GM19238 (cell line): ENCODE data around the gene RPUSD1.
"Not testable (repeated sequence)": the region's sequence is repeated elsewhere in the genome, so short reads cannot be mapped to it uniquely, and the experiment has no call there.

ENCODE experiments used
- DNase-seq: peaks from one replicate; pipeline ENCODE4 v3.0.0; 2011; ENCODE audit warnings: low spot score; ENCODE audit not compliant: insufficient read length

Gene RPUSD1

GRCh38 chr16:785563-786535, 2.3 kb downstream of the RPUSD1 start:
- peak; percentile 63 for DNase-seq

- DNase-seq: no peak
Measured at GRCh38 chr16:784431-784830, 3.8 kb downstream of the RPUSD1 start.

- DNase-seq: no peak
Measured at GRCh38 chr16:783404-784161, 4.6 kb downstream of the RPUSD1 start.

- DNase-seq: no peak
Measured at GRCh38 chr16:782766-783403, 5.3 kb downstream of the RPUSD1 start.

- DNase-seq: no peak
Measured at GRCh38 chr16:782258-782657, 5.9 kb downstream of the RPUSD1 start.

GRCh38 chr16:781346-782010, 6.7 kb downstream of the RPUSD1 start:
- no peak for DNase-seq

- DNase-seq: no peak
Measured at GRCh38 chr16:780296-780695, 7.9 kb downstream of the RPUSD1 start.

- DNase-seq: no peak
Measured at GRCh38 chr16:779561-779960, 8.6 kb downstream of the RPUSD1 start.

- DNase-seq: no peak
Measured at GRCh38 chr16:778909-779527, 9.2 kb downstream of the RPUSD1 start.

GRCh38 chr16:778447-778846, 9.7 kb downstream of the RPUSD1 start:
- no peak for DNase-seq

GRCh38 chr16:777826-778225, 10.4 kb downstream of the RPUSD1 start:
- DNase-seq: no peak

GRCh38 chr16:776824-777223, 11.4 kb downstream of the RPUSD1 start:
- no peak for DNase-seq

GRCh38 chr16:776298-776697, 11.9 kb downstream of the RPUSD1 start:
- DNase-seq: not testable (repeated sequence)

- no peak for DNase-seq
Measured at GRCh38 chr16:775236-775796, 12.9 kb downstream of the RPUSD1 start.

GRCh38 chr16:774086-775001, 13.8 kb downstream of the RPUSD1 start:
- no peak for DNase-seq

- DNase-seq: no peak
Measured at GRCh38 chr16:772959-773358, 15.2 kb downstream of the RPUSD1 start.

GRCh38 chr16:770411-770810, 17.8 kb downstream of the RPUSD1 start:
- DNase-seq: no peak

- DNase-seq: no peak
Measured at GRCh38 chr16:769934-770333, 18.2 kb downstream of the RPUSD1 start.

- DNase-seq: no peak
Measured at GRCh38 chr16:769184-769784, 18.9 kb downstream of the RPUSD1 start.
